ENCODE results near the gene KIF5C.

The KIF5C gene

DNA sequence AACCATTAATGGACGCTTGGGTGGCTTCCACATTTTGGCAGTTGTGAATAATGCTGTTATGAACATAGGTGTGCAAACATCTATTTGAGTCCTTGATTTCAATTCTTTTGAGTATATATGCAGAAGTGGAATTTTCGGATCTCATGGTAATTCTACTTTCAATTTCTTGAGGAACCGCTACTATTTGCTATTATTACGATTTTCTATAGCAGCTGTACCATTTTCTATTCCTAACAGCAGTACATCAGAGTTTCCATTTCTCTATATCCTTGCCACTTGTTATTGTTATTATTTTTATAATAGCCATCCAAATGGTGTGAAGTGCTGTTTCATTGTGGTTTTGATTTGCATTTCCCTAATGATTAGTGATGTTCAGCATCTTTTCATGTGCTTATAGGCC is 69.5 kb downstream of the KIF5C start:
- Histone ChIP-seq H4K20me1 (ENCODE audit: insufficient read depth, low read length, poor library complexity, severe bottlenecking) (no peaks in the 10 kb centered on the region), H2AFZ (ENCODE audit: low read length) (no peak overlapping the region), H3K27me3 (ENCODE audit: insufficient read depth, low read length, poor library complexity, severe bottlenecking) (no peaks in the 10 kb centered on the region), H3K9me3 (ENCODE audit: insufficient read depth, low read depth, low read length) (no peaks in the 10 kb centered on the region), H3K36me3 (ENCODE audit: insufficient read depth, low read length) (no peaks in the 10 kb centered on the region), H3K4me1 (ENCODE audit: insufficient read depth, low read length, poor library complexity, severe bottlenecking) (no peaks in the 10 kb centered on the region), H3K9ac (ENCODE audit: low read depth, low read length, poor library complexity, severe bottlenecking) (no peak overlapping the region), H3K4me3 (ENCODE audit: low read length, poor library complexity, severe bottlenecking) (no peak overlapping the region), H3F3A (ENCODE audit: low read depth) (no peaks in the 10 kb centered on the region), H3K79me2 (ENCODE audit: insufficient read depth, low read length) (no peaks in the 10 kb centered on the region), H3K9me2 (replicated peaks; ENCODE audit: low read depth, low read length) (no peaks in the 10 kb centered on the region), H3K4me2 (ENCODE audit: low read depth, low read length, poor library complexity, severe bottlenecking) (no peak overlapping the region)
- TF ChIP-seq, protein P1, sequence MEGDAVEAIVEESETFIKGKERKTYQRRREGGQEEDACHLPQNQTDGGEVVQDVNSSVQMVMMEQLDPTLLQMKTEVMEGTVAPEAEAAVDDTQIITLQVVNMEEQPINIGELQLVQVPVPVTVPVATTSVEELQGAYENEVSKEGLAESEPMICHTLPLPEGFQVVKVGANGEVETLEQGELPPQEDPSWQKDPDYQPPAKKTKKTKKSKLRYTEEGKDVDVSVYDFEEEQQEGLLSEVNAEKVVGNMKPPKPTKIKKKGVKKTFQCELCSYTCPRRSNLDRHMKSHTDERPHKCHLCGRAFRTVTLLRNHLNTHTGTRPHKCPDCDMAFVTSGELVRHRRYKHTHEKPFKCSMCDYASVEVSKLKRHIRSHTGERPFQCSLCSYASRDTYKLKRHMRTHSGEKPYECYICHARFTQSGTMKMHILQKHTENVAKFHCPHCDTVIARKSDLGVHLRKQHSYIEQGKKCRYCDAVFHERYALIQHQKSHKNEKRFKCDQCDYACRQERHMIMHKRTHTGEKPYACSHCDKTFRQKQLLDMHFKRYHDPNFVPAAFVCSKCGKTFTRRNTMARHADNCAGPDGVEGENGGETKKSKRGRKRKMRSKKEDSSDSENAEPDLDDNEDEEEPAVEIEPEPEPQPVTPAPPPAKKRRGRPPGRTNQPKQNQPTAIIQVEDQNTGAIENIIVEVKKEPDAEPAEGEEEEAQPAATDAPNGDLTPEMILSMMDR (conservative IDR thresholded peaks at IDR 0.05; ENCODE audit: low read length), result no peak
- TF ChIP-seq EZH2phosphoT487 (IDR thresholded peaks at IDR 0.05; ENCODE audit: borderline replicate concordance), result no peak

DNA sequence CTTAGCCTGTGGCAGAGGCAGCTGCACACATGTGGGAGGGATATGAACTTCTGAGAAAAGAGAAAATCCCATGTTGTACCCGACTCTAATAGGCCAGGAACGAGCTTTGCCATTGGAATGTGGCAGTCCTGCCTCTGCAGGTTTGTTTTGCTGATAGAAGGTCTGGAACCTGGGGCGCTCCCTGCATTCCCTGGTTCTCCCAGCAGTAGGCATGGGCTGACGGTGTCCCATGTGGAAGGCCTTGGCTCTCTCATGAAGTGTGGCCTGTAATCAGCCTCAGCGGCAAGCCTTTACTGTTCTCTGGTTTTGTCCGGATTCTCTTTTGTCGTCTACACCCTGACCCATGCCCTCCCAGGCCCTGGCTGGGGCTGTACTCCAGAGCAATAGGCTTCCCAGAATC is 72.3 kb downstream of the KIF5C start:
- H3K9me2 ChIP-seq (replicated peaks; ENCODE audit: low read depth, low read length), result no peaks in the 10 kb centered on the region
- H3K27me3 ChIP-seq (ENCODE audit: insufficient read depth, low read length, poor library complexity, severe bottlenecking), result no peaks in the 10 kb centered on the region
- H4K20me1 ChIP-seq (ENCODE audit: insufficient read depth, low read length, poor library complexity, severe bottlenecking), result no peaks in the 10 kb centered on the region
- H3F3A ChIP-seq (ENCODE audit: low read depth), result no peaks in the 10 kb centered on the region
- no peak for TF ChIP-seq EZH2phosphoT487 (IDR thresholded peaks at IDR 0.05; ENCODE audit: borderline replicate concordance)
- TF ChIP-seq, protein P1 (conservative IDR thresholded peaks at IDR 0.05; ENCODE audit: low read length), result no peak
- H2AFZ ChIP-seq (ENCODE audit: low read length), result no peak overlapping the region
- no peaks in the 10 kb centered on the region for H3K36me3 ChIP-seq (ENCODE audit: insufficient read depth, low read length)
- H3K9me3 ChIP-seq (ENCODE audit: insufficient read depth, low read depth, low read length), result no peaks in the 10 kb centered on the region
- H3K4me2 ChIP-seq (ENCODE audit: low read depth, low read length, poor library complexity, severe bottlenecking), result no peak overlapping the region
- no peaks in the 10 kb centered on the region for H3K79me2 ChIP-seq (ENCODE audit: insufficient read depth, low read length)
- H3K9ac ChIP-seq (ENCODE audit: low read depth, low read length, poor library complexity, severe bottlenecking), result no peak overlapping the region
- no peak overlapping the region for H3K4me3 ChIP-seq (ENCODE audit: low read length, poor library complexity, severe bottlenecking)
- H3K4me1 ChIP-seq (ENCODE audit: insufficient read depth, low read length, poor library complexity, severe bottlenecking), result no peaks in the 10 kb centered on the region

DNA sequence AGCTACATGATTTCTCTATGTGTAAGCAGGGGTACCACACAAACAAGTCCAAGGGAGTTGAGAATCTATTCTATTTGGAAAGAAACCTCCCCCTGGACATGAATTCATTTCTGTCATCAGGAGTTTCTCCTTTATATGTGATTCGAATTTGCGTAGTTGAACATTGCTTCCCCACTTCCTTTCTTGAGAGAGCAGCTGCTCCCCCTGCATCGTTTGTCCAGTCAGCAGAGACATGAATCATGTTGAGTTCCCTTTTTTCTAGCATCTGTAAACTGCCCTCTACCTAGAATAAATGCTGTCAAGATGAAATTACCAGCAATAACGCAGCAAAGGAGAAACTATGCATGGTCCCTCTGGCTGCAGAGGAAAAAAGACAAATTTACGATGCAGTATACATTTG is 73.8 kb downstream of the KIF5C start:
- Histone ChIP-seq H3K9ac (ENCODE audit: low read depth, low read length, poor library complexity, severe bottlenecking) (no peak overlapping the region), H3K36me3 (ENCODE audit: insufficient read depth, low read length) (no peaks in the 10 kb centered on the region), H3K4me3 (ENCODE audit: low read length, poor library complexity, severe bottlenecking) (no peak overlapping the region), H3K4me1 (ENCODE audit: insufficient read depth, low read length, poor library complexity, severe bottlenecking) (no peaks in the 10 kb centered on the region), H3K27me3 (ENCODE audit: insufficient read depth, low read length, poor library complexity, severe bottlenecking) (no peaks in the 10 kb centered on the region), H3K4me2 (ENCODE audit: low read depth, low read length, poor library complexity, severe bottlenecking) (no peak overlapping the region), H2AFZ (ENCODE audit: low read length) (no peak overlapping the region), H3F3A (ENCODE audit: low read depth) (no peaks in the 10 kb centered on the region), H3K9me3 (ENCODE audit: insufficient read depth, low read depth, low read length) (no peaks in the 10 kb centered on the region), H3K79me2 (ENCODE audit: insufficient read depth, low read length) (no peaks in the 10 kb centered on the region), H4K20me1 (ENCODE audit: insufficient read depth, low read length, poor library complexity, severe bottlenecking) (no peaks in the 10 kb centered on the region), H3K9me2 (replicated peaks; ENCODE audit: low read depth, low read length) (no peaks in the 10 kb centered on the region)
- TF ChIP-seq, protein P1 (conservative IDR thresholded peaks at IDR 0.05; ENCODE audit: low read length), result no peak
- no peak for TF ChIP-seq EZH2phosphoT487 (IDR thresholded peaks at IDR 0.05; ENCODE audit: borderline replicate concordance)
